ENCODE measurements around the gene ZBTB7C.

DNA sequence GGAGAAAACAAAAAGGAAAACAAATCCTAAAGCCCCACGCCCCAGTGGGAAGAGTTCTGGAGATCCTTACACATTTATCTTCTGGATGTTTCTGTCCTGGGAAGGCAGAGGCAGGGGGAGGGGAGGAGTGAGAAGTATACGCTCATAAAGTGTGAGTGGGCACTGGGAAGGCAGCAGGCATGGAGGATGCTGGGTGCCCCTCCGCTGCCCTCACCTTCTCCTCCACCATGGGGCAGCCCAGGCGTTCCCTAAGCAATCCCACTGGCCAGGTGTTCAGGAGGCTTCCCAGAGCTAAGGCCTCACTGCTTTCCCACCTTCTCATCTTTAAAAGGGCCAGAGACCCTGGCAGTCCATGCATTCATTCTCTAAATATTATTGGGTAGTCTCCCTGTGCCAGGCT is 366.8 kb downstream of the ZBTB7C start:
- no peak for TF ChIP-seq YY1 (IDR thresholded peaks at IDR 0.05; ENCODE audit: insufficient read depth, insufficient read length)
- TF ChIP-seq ZNF274 (IDR thresholded peaks at IDR 0.05; ENCODE audit: low read depth, low read length) = no peak
- TF ChIP-seq SUZ12 (IDR thresholded peaks at IDR 0.05; ENCODE audit: extremely low read depth, insufficient read depth, insufficient read length) = no peak

Data from NT2/D1 (cell line).